Measurements from ENCODE around the gene ZNF423. TPM values are rescaled to one million over a fixed set of nuclear protein-coding genes. Genes with fewer than 3 reads are reported as not detected.

ZNF423 gene
- total RNA-seq, 1 donor from 2014 or later = 0.69 TPM

- no peak for DNase-seq (ENCODE audit: low read depth)
- no peak overlapping the region for H3K4me3 ChIP-seq (ENCODE audit: low read depth, low read length)
- no peak for TF ChIP-seq CTCF (conservative IDR thresholded peaks at IDR 0.05; ENCODE audit: low read depth, low read length)
Observed at GRCh38 chr16:49773534-49774475, 82.1 kb downstream of the ZNF423 start.

- no peak for DNase-seq (ENCODE audit: low read depth)
- no peak for TF ChIP-seq CTCF (conservative IDR thresholded peaks at IDR 0.05; ENCODE audit: low read depth, low read length)
- H3K4me3 ChIP-seq (ENCODE audit: low read depth, low read length) = no peak overlapping the region
Observed at GRCh38 chr16:49767998-49768397, 87.9 kb downstream of the ZNF423 start.

- DNase-seq (ENCODE audit: low read depth) = no peak
- no peak for TF ChIP-seq CTCF (conservative IDR thresholded peaks at IDR 0.05; ENCODE audit: low read depth, low read length)
- H3K4me3 ChIP-seq (ENCODE audit: low read depth, low read length) = no peak overlapping the region
Observed at GRCh38 chr16:49767414-49767813, 88.5 kb downstream of the ZNF423 start.

GRCh38 chr16:49766225-49766624 lies 89.7 kb downstream of the ZNF423 start:
- DNase-seq (ENCODE audit: low read depth) = no peak
- H3K4me3 ChIP-seq (ENCODE audit: low read depth, low read length) = no peak overlapping the region
- TF ChIP-seq CTCF (conservative IDR thresholded peaks at IDR 0.05; ENCODE audit: low read depth, low read length) = no peak

- H3K4me3 ChIP-seq (ENCODE audit: low read depth, low read length) = no peak overlapping the region
- no peak for DNase-seq (ENCODE audit: low read depth)
- TF ChIP-seq CTCF (conservative IDR thresholded peaks at IDR 0.05; ENCODE audit: low read depth, low read length) = no peak
Observed at GRCh38 chr16:49763826-49764225, 92.1 kb downstream of the ZNF423 start.

GRCh38 chr16:49760815-49761214 lies 95.1 kb downstream of the ZNF423 start:
- H3K4me3 ChIP-seq (ENCODE audit: low read depth, low read length) = no peak overlapping the region
- DNase-seq (ENCODE audit: low read depth) = no peak
- TF ChIP-seq CTCF (conservative IDR thresholded peaks at IDR 0.05; ENCODE audit: low read depth, low read length) = no peak
